Neuron (in vitro differentiated cells): ENCODE data around the gene TST.

ENCODE experiments used
- H2AFZ ChIP-seq: one replicate; pipeline ENCODE4 v1.6.1; 2013; ENCODE audit warnings: low read depth, mild to moderate bottlenecking, inconsistent platforms, low read length, moderate library complexity
- H3K27me3 ChIP-seq: one replicate; pipeline ENCODE4 v1.6.1; 2013; ENCODE audit warnings: low read length; ENCODE audit not compliant: insufficient read depth
- H3K36me3 ChIP-seq: one replicate; pipeline ENCODE4 v1.6.1; 2013; ENCODE audit warnings: low read length; ENCODE audit not compliant: insufficient read depth
- H3K4me1 ChIP-seq: one replicate; pipeline ENCODE4 v1.6.1; 2013; ENCODE audit warnings: low read length; ENCODE audit not compliant: insufficient read depth
- H3K4me3 ChIP-seq: 2 replicates; pipeline ENCODE4 v1.5.1; 2013; ENCODE audit warnings: mild to moderate bottlenecking, low read length, moderate library complexity
- H3K9me3 ChIP-seq: one replicate; pipeline ENCODE4 v1.6.1; 2013; ENCODE audit warnings: low read length

Gene TST

DNA sequence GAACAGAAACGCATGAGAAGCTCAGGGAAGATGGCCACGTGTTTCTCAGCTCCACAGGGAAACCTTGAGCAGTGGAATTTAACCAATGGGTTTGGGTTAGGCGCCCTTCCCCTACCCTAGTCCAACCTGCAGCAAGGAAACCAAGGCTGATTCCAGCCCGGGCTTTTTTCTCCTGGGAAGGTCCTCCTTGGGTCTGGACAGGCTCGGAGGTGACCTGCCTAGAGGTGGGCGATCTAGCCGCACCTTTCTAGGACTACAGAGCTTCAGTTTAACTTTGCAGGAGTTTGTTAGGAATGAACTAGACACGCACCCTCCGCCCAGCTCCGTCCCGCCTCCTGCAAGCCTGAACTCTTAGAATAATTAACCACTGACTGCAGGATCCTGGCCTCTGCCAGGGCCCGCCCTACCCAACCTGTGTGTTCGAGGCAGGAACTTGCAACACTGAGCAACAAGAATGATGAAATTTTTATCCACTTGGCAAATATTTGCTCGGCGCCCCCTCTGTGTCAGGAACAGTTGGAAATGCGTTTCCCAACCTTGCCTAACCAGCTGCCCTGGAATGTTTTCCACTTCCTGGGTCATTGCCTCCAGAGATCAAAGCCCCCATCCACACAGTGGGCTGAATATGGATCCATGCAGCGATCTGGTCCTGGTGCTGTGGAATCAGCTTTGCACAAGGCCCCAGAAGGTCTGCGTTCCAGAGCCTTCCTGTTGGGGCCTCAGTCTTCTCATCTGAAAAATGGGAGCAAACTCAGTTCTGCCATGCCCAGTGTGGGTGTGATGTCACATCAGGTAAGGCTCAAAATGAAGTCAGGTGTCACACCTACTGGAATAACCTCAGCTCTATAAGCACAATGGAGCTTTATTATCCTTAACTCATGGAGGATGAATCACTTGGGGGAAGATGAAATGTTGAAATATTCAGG lies 13.6 kb upstream of the TST start:
- Histone ChIP-seq H3K27me3 (no peaks in the 10 kb centered on the region), H3K9me3 (no peaks in the 10 kb centered on the region), H3K36me3 (peaks cover 18% of the 10 kb centered on the region), H3K4me3 (no peak overlapping the region), H2AFZ (no peak overlapping the region), H3K4me1 (no peaks in the 10 kb centered on the region)

DNA sequence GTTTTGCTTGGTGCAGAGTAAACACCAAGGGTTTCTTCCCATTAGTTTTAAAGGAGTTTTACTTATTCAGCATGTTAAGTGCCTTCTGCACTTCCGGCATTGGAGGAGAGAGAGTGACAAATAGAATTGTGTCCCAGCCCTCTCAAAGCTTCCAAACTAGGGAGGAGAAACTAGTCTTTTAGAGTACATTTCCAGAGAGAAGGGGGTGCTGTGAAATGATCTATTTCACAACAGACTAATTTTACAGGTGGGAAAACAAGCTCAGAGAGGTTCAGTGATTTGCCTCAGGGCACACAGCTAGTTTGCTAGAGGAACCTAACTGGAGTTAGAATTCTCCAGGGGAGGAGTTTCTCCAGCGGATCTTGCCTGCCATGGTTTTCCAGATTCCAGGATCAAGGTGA lies 12.9 kb upstream of the TST start:
- H2AFZ ChIP-seq, result no peak overlapping the region

DNA sequence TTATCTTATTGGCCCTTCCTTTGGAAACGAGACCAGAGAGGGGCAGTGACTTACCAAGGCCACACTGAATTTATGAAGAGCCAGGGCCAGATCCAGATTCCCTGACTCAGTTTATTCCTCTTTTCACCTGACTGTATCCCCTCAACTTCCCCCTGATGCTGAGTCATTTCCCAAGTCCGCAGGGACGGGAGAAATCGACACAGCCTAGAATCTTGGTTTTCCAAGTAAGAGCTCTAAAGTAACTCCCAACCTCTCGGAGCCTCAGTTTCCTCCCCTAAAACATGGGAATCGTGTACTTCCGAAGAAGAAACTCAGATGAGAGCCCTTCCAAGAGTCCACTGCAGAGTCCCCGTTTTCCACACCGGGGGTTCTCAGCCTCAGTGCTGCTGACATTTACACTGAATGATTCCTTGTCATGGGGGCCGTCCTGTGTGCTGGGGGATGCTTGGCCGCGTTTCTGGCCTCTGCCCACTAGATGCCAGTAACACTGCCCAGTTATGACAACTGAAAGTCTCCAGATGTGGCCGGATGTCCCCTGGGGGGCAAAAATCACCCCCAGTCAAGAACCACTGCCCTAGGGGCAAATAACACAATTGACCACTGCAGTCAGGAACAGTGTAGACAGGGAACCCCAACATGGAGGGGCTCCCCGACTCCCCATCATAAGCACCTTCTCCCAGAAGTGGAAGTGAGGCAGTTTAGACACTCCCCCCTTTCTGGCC lies 11.5 kb upstream of the TST start:
- H3K4me3 ChIP-seq, result no peak overlapping the region
- no peaks in the 10 kb centered on the region for H3K27me3 ChIP-seq

More for the DNA sequence above, 12.9 kb upstream of the TST start:
- Histone ChIP-seq H3K4me1 (no peaks in the 10 kb centered on the region), H3K4me3 (no peak overlapping the region), H3K27me3 (no peaks in the 10 kb centered on the region), H3K36me3 (peaks cover 25% of the 10 kb centered on the region), H3K9me3 (no peaks in the 10 kb centered on the region)

DNA sequence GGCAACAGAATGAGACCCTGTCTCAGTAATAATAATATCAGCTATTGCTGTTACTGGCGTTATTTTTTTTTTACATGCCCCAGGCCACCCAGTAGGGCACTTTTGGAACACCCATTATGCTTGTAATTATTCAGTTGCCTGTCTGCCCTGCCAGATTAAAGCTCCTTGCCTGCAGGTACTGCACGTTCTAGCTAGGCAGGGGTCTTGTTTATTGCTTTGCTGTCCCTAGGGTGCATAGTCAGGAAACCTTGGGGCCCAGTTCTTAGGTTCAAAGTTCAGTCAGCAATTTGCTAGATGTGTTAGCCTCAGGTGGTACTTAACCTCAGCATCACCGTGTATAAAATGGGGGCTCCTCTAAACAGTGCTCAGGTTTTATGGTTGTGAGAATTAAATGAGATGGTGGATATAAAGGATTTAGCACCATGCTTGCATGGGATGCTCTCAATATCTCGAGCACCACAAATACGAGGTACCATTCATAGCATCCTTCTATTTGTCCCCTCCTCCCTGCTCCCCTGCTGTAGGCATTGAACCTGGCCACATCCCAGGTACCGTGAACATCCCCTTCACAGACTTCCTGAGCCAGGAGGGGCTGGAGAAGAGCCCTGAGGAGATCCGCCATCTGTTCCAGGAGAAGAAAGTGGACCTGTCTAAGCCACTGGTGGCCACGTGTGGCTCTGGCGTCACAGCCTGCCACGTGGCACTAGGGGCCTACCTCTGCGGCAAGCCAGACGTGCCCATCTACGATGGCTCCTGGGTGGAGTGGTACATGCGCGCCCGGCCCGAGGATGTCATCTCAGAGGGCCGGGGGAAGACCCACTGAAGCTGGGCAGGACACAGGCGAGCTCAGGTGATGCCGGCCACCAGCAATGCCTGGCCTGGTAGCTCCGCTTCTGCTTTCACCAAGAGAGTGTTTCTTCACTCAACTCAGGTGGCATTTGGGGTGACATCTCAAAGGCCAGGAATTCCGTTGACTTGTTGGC lies 9.7 kb upstream of the TST start:
- H3K4me1 ChIP-seq, result no peaks in the 10 kb centered on the region
- H3K9me3 ChIP-seq, result no peaks in the 10 kb centered on the region
- no peak overlapping the region for H3K4me3 ChIP-seq
- H3K27me3 ChIP-seq, result no peaks in the 10 kb centered on the region
- H3K36me3 ChIP-seq, result peaks cover 51% of the 10 kb centered on the region
- H2AFZ ChIP-seq, result no peak overlapping the region

More for the DNA sequence above, 11.5 kb upstream of the TST start:
- Histone ChIP-seq H3K36me3 (peaks cover 36% of the 10 kb centered on the region), H3K4me1 (no peaks in the 10 kb centered on the region), H3K9me3 (no peaks in the 10 kb centered on the region), H2AFZ (no peak overlapping the region)

DNA sequence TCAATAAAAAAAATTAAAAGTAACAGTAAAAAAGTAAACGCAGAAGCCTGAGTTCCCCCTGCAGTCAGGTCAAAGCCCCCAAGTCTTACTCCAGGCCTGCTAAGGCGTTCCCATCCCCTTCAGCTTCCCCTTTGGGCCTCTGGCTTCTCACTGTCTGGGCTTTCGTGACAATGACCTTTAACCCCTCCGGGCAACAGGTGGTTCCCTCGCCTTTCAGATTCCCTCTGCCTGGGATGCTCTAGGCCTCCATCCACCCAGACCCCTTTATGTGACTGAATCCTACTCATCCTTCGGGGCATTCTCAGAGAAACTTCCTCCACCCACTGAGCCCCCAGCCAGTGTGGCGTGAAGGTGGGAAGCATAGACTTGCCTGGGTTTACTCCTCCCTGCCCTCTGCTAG lies 8.3 kb upstream of the TST start:
- Histone ChIP-seq H3K4me3 (no peak overlapping the region), H2AFZ (no peak overlapping the region), H3K4me1 (no peaks in the 10 kb centered on the region), H3K27me3 (no peaks in the 10 kb centered on the region), H3K36me3 (peaks cover 54% of the 10 kb centered on the region), H3K9me3 (no peaks in the 10 kb centered on the region)

DNA sequence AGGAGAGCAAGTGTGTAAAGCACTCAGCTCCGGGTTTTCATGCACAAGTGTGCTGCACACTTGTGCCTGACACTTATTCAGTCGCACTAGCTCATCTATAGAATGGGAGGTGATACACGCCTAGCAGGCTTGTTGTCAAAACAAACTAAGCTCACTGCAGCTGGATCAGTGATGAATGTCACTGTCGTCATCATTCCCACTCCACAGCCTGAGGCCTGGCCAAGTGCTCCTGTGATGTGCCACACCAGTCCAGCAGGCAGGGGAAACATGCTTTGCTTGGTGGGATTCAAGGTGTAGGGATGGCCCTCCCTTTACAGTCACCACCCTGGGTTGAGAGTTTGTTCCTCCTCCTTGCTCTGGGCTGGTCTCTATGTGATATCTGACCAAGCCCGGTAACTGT lies 7.1 kb upstream of the TST start:
- no peak overlapping the region for H3K4me3 ChIP-seq
- no peaks in the 10 kb centered on the region for H3K27me3 ChIP-seq
- H3K36me3 ChIP-seq, result peaks cover 54% of the 10 kb centered on the region

DNA sequence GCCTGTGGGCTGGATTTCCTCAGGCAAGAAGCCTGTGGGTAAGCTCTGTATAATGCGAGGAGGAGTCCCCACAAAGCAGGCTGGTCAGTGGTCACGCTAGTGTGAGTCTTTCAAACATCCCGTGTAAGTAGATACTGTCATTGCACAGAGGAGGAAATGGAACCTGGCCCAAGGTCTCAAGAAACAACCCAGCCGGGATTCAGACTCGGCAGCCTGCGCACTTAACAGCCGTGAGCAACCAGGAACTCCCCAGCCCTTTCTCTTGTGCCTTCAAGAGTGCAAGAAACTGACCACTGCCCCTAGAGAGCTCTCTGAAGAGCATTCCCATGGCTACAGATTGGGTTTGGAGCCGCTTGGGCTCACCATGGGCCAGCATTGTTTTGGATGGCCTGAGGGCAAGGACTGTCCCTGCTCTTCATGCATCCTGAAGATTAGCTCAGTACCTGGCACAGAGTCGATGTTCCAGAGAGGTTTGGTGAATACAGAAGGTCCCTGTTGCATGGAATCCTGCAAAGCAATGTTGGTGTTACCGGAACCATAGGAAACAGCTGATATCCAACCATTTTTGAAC lies 6.3 kb upstream of the TST start:
- no peaks in the 10 kb centered on the region for H3K9me3 ChIP-seq
- no peaks in the 10 kb centered on the region for H3K27me3 ChIP-seq
- H3K4me3 ChIP-seq, result no peak overlapping the region
- H3K4me1 ChIP-seq, result no peaks in the 10 kb centered on the region
- H2AFZ ChIP-seq, result no peak overlapping the region
- H3K36me3 ChIP-seq, result peaks cover 54% of the 10 kb centered on the region

More for the DNA sequence above, 7.1 kb upstream of the TST start:
- Histone ChIP-seq H3K9me3 (no peaks in the 10 kb centered on the region), H3K4me1 (no peaks in the 10 kb centered on the region), H2AFZ (no peak overlapping the region)

DNA sequence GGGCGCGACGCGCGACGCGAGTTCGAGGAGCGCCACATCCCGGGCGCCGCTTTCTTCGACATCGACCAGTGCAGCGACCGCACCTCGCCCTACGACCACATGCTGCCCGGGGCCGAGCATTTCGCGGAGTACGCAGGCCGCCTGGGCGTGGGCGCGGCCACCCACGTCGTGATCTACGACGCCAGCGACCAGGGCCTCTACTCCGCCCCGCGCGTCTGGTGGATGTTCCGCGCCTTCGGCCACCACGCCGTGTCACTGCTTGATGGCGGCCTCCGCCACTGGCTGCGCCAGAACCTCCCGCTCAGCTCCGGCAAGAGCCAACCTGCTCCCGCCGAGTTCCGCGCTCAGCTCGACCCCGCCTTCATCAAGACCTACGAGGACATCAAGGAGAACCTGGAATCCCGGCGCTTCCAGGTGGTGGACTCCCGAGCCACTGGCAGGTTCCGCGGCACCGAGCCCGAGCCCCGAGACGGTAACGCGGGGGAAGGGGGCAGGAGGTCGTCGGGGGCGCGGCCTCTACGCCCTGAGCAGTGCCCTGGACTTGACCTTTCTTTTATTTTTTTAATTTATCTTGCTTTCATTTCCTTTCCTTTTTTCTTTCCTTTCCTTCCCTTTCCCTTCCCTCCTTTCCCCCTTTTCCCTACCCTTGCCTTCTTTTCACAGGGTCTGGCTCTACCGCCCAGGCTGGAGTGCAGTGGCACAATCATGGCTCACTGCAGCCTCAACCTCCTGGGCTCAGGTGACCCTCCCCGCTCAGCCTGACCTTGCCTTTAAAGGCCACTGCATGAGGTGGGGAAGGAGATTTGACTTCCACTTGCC lies 5.3 kb upstream of the TST start:
- no peak overlapping the region for H2AFZ ChIP-seq
- no peaks in the 10 kb centered on the region for H3K9me3 ChIP-seq
- peaks cover 48% of the 10 kb centered on the region for H3K36me3 ChIP-seq
- no peaks in the 10 kb centered on the region for H3K27me3 ChIP-seq
- H3K4me3 ChIP-seq, result no peak overlapping the region
- H3K4me1 ChIP-seq, result peaks cover 6% of the 10 kb centered on the region

DNA sequence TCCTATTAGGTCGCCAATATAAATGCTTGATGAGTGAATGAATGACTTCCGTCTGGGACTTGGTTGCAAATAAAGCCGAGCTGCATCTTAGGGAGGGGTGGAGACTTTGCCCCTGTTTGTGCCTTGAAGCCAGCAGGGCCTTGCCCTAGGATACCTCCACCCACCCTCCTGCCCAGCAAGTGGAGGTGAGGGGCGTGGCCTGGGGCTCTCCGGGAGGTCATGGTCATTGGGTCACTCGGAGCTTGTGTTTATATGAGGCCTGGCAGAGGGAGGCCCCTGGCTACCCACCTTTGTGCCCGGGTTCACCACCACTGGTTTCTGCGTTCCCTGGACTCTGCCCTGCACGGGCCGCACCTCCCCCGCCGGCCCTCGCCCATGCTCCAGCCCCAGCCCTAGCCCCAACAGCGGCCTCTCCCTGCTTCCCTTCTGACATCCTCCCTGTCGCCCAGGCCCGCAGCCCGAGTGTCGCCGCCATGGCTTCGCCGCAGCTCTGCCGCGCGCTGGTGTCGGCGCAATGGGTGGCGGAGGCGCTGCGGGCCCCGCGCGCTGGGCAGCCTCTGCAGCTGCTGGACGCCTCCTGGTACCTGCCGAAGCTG lies 4.6 kb upstream of the TST start:
- Histone ChIP-seq H3K27me3 (no peaks in the 10 kb centered on the region), H3K36me3 (peaks cover 41% of the 10 kb centered on the region), H3K4me3 (no peak overlapping the region), H3K4me1 (peaks cover 6% of the 10 kb centered on the region), H2AFZ (no peak overlapping the region), H3K9me3 (no peaks in the 10 kb centered on the region)

DNA sequence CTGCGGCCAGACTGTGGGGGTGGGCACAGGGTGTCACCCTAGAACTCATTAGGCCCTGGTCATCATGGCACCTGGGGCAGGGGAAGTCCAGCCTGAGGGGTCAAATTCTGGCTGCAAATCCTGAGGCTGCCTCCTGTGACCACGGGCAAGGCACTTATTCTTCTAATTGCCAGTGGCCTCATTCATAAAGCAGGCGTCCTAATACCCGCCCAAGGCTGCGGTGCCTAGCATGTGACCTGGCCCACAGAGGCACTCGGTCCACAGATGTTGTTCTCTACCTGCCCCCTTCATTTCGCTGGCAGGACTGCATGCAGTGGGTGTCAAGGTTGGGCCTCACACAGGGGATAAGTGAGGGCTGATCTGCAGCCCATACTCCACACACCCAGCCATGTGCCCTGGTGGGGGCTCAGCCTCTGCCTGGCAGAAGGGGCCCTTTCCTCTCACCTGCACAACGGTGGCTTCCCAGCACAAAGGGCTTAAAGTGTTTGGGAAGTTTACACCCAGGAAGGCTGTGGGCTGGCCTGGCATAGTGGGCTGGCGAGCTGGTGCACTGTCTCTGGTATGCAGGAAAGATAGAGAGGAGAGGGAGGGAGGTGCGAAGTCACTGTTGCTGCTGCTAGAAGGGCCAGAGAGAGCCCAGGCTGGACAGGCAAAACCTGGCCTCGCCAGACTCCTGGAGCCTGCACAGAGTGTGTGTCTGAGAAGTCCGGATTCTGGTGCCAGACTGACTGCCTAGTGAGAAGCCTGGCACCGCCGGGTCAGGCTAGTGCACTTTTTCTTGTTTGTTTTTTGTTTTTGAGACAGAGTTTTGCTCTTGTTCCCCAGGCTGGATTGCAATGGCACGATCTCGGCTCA lies 3.5 kb upstream of the TST start:
- Histone ChIP-seq H3K4me1 (peaks cover 13% of the 10 kb centered on the region), H3K4me3 (no peak overlapping the region), H3K27me3 (no peaks in the 10 kb centered on the region), H3K9me3 (no peaks in the 10 kb centered on the region), H2AFZ (no peak overlapping the region), H3K36me3 (peaks cover 35% of the 10 kb centered on the region)
